GM18505 (cell line): ENCODE results near the gene ZEB2.

Experiments used
- ATAC-seq: cut with Tn5 transposase; IDR thresholded peaks from one replicate; pipeline ENCODE4 v1.9.1; 2021; ENCODE audit not compliant: unreplicated experiment
- POLR2A ChIP-seq: IDR thresholded peaks from 4 replicates; pipeline ENCODE4 v1.6.1; 2011; ENCODE audit warnings: borderline replicate concordance; ENCODE audit not compliant: insufficient read depth, insufficient read length; ENCODE audit errors: extremely low read depth

The ZEB2 gene

DNA sequence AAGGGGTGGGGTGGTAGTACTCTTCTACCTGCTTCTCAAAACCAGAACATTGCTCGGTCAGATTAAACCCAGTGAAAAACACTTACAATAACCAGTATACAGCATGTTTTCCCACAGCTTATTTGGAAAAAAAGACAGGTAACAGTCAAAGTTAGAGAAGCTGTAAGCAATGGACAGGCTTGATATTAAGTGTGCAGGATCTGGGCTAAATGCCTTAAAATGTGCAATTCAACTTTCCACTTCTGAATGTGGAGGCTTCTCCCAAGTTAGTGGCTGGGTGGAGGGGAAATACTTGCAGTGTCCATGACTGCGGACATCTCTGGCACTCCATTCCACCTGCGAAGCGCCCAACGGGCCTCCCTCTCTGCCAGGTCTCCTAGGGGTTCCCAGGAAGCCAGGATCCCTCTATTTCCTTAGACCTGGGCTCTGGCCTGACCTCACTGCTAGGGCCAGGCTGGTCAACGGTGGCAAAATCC, 5.3 kb downstream of the ZEB2 start:
- TF ChIP-seq POLR2A = no peak
- no peak for ATAC-seq

DNA sequence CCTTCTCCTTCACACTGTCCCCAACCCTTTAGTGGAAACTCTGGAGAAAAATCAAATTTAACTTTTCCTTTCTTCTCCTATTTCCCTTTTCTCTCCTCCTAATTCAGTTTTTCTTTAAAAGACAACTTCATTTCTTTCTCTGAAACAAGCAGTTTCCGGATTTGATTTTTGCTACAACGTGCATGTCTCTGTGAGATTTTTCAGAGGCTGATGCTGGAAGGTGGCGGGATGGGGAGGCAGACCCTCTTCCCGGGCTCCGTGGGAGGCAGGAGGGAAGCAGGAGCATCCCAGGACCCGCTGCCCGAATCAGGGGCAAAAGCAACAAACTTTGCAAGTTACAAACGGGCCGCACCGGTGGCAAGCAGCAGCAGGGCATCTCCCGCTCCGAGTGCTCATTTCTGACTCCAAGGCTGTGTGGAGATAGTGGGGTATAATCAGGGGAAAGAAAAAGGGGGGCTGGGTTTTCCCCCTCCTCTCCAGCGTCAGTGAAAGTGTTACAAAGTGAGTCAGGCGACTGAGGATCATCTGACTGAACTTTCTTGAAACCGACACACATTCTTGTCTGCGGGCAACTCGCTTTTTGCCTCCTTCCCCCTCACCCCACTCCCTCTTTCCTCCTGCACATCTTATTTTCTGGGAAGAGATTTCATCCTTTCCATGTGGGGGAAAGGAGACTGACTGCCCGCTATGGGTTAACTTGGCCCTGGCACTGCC, 6.4 kb downstream of the ZEB2 start:
- no peak for TF ChIP-seq POLR2A

DNA sequence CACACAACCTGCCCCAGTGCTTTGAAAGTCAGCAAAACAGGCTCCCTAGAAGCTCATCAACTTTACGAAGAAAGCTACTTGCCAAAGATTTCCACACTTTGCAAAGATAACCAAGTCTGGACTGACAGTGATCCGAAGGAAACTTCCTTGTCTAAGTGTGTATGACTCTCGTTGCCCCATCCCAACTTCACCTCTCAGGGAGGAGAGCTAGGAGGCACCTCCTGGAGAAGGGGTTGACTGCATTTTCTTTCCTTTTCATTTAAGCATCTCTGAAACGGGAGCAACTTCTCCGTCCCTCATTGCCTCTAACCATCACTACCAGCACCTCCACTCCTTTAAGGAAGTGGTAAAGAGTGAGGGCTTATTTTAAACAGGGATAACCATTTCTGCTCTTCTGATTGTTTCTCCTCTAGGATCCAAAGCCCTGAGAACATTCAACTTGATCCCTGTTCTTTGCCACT, 7.0 kb downstream of the ZEB2 start:
- ATAC-seq = no peak
- TF ChIP-seq POLR2A = no peak

More for the DNA sequence above, 6.4 kb downstream of the ZEB2 start:
- ATAC-seq = no peak

DNA sequence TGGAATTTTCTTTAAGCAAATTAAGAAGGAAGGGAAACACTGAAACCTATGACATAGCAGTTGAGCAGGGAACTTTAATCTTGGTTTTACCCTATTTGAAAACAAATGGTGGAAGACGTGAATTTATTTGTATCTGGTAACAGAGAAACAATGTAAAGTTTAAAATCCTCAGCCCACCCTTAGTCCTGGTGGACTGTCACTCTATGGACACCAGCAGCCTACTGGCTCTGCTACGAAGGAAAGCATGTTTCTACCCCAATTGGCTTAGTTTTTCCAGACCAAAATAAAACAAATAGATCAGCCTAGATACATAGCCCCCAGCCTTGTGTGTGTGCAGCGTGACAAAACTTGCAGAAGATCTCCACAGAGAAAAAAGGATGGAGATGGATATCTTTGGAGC, 7.4 kb downstream of the ZEB2 start:
- no peak for TF ChIP-seq POLR2A
- no peak for ATAC-seq

DNA sequence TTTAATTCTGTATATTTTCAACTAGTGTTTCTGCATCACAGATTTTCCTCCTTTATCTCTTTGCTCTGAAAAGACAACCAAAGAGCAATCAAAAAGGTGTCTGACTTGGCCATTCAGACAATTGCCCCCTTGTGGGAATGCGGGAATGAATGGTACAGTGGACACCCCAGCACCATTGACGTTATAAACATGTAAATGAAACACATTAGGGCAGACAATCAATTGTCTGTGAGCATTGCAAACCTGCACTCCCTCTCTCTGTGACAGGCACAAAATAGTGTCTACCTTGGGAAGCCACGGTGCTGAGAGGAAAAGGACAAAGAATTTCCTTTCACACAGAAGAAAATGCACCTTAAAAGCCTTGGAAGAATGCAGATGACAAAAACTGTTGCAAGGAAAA, 8.0 kb downstream of the ZEB2 start:
- TF ChIP-seq POLR2A = no peak
- no peak for ATAC-seq

DNA sequence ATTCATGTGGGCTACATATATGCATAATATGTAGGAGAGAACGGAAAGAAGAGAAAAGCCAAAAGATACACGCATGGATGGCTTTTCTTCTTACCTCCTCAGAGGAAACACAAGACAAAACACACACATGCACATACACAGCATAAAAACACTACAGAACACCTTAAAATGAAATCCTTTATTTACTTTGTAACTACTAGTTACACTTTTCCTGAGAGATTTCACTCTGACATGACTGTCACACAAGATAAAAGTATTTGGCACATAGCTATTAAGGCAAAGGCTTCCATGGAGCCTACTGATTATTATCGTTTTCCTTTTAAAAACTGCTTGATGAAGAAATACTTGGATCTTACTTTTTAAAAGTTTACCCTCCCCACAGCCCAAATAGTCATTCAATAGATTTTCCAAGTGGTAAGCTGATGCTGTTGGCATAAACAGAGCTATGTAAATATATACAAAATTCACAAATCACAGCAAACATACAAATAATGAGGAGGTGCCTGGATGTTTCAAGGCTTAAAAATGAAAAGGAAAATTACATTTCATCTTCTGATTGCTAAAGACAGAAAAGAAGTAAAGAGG, 8.6 kb downstream of the ZEB2 start:
- TF ChIP-seq POLR2A = no peak
- no peak for ATAC-seq

DNA sequence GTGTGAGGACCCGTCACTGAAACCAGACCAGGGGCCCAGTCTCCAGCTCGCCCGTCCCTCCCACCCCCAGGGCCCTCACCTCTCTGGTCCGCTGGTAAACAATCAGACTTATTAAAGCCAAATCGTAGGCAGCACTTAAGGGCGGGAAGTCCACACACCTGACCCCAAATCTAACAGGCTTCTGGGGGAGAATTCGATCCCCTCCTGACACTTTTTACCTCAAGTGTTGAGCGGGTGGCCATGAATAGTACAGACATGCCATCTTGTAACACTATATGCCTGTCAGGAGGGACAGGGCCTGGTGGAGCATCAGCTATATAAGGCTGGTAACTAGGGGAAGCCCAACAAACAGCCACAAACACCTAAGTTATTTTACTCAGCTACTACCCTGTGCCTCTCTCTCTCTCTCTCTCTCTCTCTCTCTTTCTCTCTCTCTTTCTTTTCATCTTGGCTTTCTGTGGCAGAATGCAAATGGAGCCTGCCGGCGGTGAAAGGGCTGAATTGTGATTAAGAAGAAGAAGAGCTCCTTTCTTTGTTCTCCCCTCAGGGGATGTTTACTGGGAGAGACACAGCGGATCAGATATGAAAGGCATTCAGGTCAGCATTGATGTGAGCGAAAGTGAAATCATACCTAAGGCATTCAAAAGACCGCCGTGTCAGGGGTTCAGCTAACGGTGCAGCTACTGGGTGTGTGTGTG, 9.5 kb downstream of the ZEB2 start:
- ATAC-seq = peak; percentile 69
- TF ChIP-seq POLR2A = no peak

DNA sequence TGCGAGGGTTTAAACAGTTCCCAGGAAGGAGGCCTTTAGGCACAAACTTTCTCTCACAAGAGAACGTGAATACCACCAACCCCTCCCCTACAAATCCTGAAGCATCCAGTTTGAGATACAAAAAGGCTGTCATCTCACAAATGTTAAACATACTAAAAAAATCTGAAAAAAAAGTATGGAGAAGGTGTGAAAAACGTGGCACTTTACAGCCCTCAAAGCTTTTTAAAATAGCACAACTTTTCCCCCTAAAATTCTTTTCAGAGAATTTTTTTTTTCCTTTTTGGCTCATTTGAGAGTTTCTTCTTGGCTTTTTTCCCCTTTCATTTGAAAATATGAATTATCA, 10.1 kb downstream of the ZEB2 start:
- no peak for TF ChIP-seq POLR2A
- no peak for ATAC-seq

DNA sequence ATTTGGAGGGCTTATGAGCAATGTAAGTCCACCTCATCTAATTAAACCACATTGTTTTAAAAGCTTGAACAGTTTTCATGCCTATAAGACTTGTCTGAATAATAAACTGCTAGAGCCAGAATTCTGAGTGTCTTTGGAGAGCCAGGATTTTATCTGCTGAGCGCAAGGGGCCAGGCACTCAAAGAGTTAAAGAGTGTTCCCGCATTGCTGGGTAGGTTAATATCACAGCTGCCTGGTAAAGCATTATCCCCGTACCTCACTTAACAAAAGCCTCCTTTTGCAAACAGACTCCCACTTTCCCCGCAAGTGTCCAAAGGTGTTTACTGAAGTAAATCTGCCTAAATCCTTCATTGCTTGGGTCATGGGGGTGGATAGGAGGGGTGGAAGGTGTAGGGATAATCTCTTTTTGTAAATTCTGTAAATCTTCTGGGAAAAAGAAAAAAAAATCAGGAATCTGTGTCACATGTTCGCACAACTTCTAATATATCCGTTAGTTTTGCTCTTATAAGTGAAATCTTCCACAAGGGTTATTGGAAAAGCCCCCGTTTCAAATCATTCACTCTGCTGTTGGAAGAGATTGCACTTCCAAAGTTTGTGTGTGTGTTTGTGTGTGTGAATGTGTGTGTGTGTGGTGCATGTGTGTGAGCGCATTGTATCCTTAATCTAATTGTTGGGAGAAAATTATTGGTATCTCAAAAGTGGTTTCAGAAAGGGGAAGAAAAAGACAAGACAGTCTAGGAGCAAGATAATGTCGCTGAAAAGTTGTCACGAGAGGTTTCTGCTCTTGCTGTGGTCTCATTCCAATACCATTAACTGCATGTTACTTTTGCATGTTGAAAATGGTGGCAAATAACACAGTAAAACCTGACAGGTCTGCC, 10.7 kb downstream of the ZEB2 start:
- ATAC-seq = no peak
- no peak for TF ChIP-seq POLR2A

DNA sequence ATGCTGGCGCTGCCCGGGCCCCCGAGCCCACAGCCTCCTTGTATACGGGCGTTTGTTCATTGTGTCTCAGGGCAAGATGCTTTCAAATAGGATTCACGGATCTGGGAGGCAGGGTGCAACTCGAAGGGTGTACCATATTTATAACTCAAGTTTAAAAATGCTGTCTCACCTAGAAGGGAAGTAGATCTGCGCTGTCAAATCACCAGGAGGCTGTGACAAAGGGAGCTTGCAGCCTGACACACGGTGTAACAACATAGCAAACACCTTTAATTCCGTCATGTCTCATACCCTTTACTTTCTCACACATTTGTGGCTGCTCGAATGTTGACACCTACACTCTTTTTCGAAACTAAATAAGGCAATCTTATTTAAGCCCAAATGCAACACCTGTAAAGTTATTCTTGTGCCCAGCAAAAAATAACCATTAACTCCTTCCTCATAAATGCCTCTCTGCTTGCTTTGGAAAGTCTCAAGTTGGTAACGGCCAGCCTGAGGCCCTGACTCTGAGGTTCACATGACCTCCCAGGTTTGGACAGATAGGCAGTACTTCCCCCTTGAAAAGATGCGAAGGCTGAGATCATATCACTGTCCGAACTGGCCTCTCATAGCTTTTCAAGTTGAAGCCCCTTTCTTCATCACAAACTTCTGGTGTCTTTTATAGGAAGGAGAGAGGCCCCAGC, 11.6 kb downstream of the ZEB2 start:
- no peak for TF ChIP-seq POLR2A
- no peak for ATAC-seq

DNA sequence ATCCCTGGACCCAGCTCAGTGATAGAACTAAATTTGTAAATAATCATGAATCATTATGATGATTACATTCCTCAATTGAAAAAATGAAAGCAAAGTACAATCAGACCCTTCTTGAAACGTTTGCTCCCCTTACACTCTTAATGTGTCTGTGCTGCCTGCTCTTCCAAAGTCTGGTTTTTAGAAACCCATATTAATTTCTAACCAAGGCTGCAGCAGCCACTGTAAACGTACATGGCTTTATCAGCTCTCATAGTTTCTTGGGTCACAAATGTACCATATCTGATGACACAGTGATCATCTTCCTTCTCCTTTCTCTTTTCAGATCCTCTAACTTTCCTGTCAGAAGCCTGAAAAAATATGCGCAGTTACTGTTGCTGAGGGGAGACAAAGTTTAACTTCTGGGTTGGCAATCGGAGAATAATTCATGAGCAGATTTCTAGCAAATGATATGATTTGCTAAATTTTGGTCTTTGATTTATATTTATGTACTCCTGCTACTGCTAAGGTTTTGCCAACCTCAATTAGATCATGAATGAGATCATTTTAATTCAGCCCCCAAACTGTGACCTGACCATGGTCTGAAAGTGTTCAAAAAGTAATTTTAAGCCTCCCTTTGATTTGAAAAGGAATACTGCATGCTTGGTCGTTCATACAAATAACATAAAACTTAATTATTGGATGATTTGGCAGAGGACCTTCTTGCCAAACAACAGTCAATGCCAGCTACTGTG, 12.3 kb downstream of the ZEB2 start:
- ATAC-seq = no peak
- no peak for TF ChIP-seq POLR2A

DNA sequence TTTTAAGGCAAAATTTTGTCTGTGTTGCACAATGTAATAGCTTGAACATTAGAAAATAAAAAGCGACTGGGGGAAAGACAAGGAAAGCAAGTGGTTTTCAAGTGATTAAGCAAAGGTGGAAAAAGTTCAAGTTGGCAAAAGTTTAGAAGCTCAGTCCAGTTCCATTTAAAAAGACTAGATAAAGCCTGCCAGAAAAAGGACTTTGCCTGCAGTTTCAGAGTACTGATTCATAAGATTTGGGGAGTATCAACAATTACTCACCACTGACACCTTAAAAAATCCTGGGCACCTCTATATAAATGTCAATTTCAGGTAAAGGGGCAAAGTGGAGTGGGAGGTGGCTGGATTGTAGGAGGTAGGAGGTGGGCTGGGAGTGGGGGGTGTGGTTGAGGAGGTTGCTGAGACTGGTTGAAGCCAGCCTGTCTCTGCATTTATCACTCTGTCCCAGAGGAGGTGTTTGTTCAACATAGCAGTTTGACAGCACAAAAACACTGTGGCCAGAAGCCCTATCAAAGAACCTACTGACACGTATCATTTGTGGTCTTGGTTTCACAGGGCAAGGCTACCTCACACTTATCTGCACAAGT, 14.6 kb downstream of the ZEB2 start:
- TF ChIP-seq POLR2A = no peak
- no peak for ATAC-seq

DNA sequence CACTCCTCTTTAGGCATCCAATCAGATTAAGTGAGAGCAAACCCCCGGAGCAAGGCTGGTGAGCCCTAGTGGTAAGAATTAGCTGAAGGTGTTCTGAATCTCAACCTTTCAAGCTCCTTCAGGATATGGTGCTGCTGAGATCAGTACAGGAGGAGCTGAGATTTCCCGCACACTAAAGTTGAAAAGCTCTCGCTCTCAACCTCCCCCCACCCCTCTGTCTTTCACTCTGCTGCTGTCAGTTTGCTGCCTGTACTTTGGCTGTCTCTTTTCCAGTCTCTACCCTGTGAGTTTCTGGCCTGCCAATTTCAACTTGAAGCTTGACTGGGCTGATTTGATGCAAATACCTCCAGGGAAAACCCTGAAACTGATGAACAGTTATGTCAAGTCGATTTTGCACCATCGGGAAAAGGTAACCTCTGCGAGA, 15.7 kb downstream of the ZEB2 start:
- no peak for TF ChIP-seq POLR2A
- no peak for ATAC-seq
